ENCODE results near the gene GIMAP5.
"Not testable (repeated sequence)": the region's sequence is repeated elsewhere in the genome, so short reads cannot be mapped to it uniquely, and the experiment has no call there.

Gene GIMAP5

DNA sequence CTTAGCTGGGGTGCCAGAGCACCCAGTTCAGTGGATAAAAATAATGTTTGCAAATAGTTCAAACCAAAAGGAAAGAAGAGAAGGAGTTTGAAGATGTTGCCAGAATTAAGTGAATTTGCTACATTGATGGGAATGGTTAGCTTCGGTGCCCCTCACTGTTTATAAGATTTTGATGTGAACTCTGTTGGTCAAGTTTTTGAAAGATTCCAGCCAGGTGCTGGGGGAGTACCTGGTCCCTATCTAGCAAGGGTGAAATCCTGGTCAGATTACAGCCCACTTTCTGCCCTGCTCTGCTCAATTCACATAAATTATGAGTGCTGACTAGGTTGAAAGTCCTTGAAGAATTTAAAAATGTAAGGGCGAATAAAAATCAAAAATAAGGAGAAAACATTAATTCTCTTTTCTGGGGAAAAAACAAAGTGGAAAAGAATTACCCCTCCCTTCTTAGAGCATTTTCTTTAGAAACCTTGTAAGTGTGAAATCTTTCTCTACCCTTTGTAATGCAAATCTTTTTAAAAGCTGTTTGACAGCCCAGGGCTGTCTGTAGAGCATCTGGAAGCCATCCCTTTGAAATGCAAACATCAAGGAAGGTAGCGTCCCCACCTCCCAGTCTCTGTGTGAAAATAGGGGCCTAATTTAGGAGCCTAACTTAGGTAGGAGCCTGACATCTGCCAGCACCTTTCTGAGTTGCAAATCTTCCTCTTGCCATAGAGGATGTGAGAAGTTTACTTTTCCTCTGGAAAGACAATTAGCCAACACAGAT lies 1.4 kb upstream of the GIMAP5 start:
- no peak for DNase-seq

GRCh38 chr7:150736864-150737263 lies 354 bp upstream of the GIMAP5 start:
- DNase-seq: no peak

DNA sequence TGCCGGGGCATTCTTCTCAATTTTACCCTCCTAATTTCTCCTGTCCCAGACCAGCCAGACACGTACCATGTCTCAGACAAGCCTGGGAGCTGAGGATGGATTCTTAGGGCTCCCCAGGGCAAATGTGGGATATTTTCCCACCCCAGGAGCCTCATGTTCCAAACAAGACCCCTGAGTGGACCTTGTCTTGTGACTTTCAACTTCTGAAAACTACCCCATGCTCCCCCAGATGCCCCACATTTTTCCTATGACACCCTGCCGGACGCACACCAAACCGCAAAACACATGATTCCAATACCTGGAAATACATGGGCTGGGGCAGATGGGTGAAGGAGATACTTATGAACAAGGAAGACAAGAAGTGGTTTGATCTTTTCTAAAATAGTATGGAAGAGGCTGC lies 874 bp downstream of the GIMAP5 start:
- DNase-seq: no peak

DNA sequence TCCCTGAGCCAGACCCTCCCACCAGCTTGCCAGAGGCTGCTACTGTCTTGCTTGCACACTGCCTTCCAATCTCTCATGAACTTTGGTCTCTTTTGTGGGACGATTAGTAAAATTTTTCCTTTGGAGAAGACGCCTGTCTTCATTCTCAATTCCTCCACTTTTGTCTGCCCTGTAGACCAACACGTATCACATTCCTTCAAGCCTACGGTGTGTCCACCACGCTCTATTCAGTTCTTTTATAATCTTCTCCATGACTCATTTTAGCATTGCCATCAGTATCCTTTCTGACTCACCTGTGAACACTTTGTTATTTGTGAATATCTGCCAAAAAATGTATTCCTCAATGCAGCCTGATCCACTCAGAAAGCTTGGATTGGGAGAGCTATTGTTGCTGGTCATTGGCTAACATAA lies 1.4 kb downstream of the GIMAP5 start:
- DNase-seq: no peak

DNA sequence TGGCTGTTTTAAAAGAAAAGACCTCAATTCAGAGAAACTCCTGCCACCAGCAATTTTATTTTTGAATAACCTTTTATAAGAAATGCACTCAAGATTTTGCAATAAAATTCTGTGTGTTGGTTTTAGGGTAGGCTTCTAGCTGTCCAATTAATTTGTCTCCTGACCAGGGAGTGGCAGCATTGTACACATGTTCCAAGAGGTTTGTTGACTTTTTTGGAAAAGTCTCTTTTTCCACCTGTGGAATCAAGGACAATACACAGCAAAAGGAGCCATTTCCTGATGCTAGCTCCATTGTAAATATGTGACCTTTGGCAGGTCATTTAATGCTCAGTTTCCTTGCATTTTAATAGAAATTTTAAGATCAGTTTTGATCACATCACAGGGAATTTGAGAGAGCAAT lies 1.8 kb downstream of the GIMAP5 start:
- no peak for DNase-seq

GRCh38 chr7:150740053-150740452 lies 2.8 kb downstream of the GIMAP5 start:
- no peak for DNase-seq

DNA sequence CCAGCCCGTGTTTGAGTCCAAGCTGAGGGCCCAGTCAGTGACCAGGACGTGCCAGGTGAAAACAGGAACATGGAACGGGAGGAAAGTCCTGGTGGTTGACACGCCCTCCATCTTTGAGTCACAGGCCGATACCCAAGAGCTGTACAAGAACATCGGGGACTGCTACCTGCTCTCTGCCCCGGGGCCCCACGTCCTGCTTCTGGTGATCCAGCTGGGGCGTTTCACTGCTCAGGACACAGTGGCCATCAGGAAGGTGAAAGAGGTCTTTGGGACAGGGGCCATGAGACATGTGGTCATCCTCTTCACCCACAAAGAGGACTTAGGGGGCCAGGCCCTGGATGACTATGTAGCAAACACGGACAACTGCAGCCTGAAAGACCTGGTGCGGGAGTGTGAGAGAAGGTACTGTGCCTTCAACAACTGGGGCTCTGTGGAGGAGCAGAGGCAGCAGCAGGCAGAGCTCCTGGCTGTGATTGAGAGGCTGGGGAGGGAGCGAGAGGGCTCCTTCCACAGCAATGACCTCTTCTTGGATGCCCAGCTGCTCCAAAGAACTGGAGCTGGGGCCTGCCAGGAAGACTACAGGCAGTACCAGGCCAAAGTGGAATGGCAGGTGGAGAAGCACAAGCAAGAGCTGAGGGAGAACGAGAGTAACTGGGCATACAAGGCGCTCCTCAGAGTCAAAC lies 5.2 kb downstream of the GIMAP5 start:
- no peak for DNase-seq

GRCh38 chr7:150744041-150744656 lies 6.9 kb downstream of the GIMAP5 start:
- no peak for DNase-seq

GRCh38 chr7:150745086-150745485 lies 7.9 kb downstream of the GIMAP5 start:
- no peak for DNase-seq

DNA sequence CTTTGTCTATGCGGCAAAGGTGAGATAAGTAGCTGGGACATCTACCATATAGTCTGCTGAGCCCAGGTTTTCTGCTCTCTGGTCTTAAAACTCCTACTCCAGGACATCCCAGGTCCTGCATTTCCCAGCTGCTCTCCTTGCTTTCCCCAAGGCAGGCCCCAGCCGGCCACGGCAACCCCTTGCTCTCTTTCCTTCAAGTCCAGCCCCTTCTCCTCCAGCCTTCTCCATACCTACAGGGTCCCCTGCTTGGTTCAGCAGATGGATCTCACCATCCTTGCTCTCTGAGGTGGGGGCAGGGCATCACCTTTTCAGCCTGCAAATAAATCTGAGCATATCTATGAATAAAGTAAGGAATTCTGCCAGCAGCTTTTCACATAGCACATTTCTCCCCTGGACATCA lies 8.7 kb downstream of the GIMAP5 start:
- DNase-seq: no peak

GRCh38 chr7:150746921-150747320 lies 9.7 kb downstream of the GIMAP5 start:
- no peak for DNase-seq

DNA sequence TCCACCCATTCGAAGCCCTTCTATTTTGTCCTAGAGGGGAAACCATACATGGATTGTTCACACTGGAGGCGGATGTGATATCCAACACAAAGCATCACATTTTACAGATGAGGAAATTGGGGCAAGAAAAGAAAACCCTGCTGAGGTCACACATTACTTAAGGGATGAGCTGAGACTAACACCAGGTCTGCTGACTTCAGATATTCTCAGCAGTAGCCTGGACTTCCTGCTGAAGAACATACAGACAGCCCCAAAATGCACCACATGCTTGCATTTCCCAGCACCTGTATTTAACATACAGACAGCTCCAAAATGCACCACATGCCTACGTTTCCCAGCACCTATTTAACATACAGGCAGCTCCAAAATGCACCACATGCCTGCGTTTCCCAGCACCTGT lies 11.2 kb downstream of the GIMAP5 start:
- DNase-seq: no peak

GRCh38 chr7:150751702-150752101 lies 14.5 kb downstream of the GIMAP5 start:
- no peak for DNase-seq

- no peak for DNase-seq
These were observed 16.0 kb downstream of the GIMAP5 start for GRCh38 chr7:150753239-150753638.

GRCh38 chr7:150753826-150754603 lies 16.8 kb downstream of the GIMAP5 start:
- DNase-seq: no peak

DNA sequence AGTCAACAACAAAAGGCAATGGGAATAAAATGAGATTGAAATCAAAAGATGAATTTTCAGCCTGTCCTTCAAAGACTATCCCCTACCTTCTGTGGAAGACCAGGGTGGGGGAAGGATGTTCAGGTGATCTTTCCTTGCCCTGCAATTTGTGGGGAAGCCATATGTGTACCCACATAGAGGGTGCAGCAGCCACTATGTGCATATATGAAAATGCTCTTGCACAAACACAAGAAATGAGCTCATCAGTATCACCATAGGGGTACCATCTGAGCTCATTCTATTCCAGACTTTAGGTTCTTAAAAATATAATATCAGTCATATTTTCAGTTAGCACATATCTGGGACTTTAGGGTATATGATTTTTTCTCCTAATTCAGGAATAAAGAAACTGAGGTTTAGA lies 17.7 kb downstream of the GIMAP5 start:
- no peak for DNase-seq

GRCh38 chr7:150755473-150756099 lies 18.4 kb downstream of the GIMAP5 start:
- no peak for DNase-seq

GRCh38 chr7:150756166-150756565 lies 18.9 kb downstream of the GIMAP5 start:
- DNase-seq: no peak

DNA sequence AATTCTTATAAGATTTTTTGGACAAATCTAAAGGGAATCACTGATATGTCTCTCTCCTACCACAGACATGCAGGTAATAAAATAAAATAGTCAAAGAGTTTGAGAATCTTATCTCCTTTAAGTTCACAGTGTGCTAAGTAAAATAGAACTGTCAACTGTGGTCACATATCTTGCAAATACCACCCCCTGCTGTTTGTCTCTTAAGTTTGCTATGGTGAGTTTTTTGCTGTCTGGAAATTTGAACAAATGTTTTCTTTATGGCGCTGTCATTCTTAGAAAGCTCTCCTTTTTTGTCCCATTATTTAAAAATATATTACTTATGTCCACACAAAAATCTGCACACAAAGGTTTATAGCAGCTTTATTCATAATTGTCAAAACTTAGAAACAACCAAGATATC lies 19.6 kb downstream of the GIMAP5 start:
- DNase-seq: no peak

- no peak for DNase-seq
These were observed 22.3 kb downstream of the GIMAP5 start for GRCh38 chr7:150759479-150759878.

DNA sequence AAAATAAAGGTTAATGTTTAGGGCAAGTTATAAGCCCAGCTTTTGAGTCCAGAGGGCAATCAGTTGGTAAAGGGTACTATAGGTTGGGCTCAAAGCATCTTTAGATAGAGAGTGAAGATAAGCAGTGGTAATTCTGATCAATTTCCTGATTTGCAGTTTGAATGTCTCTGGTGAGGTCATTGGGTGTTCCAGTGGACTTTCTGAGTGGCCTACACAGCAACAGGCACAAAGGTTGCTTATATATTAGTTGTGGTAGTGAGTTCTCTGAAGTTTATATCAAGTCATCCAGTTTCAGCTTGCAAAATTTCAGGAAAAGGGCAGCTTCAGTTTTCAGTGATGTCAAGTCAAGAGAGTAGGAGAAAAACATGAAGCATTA lies 29.1 kb downstream of the GIMAP5 start:
- DNase-seq: no peak

DNA sequence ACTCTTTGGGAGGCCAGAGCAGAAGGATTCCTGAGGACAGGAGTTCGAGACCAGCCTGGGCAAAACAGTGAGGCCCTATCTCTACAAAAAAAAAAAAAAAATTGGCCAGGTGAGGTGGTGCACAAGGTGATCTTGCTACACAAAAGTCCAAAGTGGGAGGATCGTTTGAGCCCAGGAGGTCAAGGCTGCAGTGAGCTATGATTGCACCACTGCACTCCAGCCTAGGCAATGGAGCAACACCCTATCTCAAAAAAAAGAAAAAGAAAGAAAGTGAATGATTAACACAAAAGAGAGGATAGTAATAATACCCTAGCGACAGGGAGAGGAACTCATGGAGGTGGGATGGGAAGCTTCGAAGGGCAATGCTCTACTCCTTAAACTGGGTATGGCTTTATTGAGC lies 32.5 kb downstream of the GIMAP5 start:
- no peak for DNase-seq

GRCh38 chr7:150774131-150774530 lies 36.9 kb downstream of the GIMAP5 start:
- not testable (repeated sequence) for DNase-seq

Data from GOT3 (cell line).